Measurements from ENCODE around the gene NAAA.
"Not testable (repeated sequence)": the region's sequence is repeated elsewhere in the genome, so short reads cannot be mapped to it uniquely, and the experiment has no call there.

Gene NAAA

DNA sequence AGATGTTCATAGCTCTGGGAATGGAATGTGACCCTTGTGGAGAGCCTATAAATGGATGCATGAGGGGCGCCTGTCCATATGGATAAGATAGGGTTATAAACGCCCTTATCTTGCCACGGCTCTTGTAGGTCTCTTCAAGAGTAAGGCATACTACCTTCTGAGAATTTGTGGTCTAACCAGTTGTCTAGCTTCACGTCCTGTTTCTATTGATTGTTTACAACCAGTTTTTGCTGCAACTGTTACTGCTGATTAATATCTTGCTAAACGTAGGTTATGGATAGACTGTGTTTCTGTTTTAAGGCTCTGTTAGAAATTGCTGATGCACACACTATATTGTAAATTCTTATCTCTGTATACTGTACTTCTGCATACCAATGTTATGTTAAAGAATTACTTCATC, 14.0 kb upstream of the NAAA start:
- H3K36me3 ChIP-seq (ENCODE audit: control insufficient read depth in 5 of 5, insufficient read depth in 5 of 5, low read length in 5 of 5) = peaks cover 61 to 91% (median 82%) of the 10 kb centered on the region in 5 donors
- H3K4me1 ChIP-seq (ENCODE audit: control insufficient read depth in 5 of 5, insufficient read depth in 5 of 5, low read length in 5 of 5); H3K4me3 ChIP-seq (ENCODE audit: low read depth in 1 of 5, low read length in 5 of 5); H3K27ac ChIP-seq (ENCODE audit: low read depth, low read length); H3K9me3 ChIP-seq (ENCODE audit: control insufficient read depth in 5 of 5, low read length in 5 of 5); H3K9ac ChIP-seq (ENCODE audit: low read length in 5 of 5); H3K27me3 ChIP-seq (ENCODE audit: control insufficient read depth in 5 of 5, insufficient read depth in 4 of 5, low read length in 5 of 5): not testable (repeated sequence)

DNA sequence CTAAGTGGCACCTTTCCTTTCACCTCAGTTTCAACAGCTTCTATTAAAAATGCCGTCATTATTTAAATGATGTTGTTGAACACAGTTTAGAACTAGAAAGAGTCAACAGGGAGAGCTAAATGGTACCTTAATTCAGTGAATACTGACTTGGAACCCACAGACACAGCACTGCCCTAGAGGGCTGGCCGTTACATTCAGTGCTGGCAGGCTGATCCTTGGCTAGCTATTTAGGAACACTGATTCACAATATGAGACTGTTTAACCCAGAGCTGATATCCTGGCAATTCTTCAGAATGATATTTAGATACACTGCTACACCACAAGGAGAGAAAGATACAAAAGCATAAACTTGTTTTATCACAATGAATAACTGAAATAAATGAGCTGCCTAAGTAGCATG, 12.7 kb upstream of the NAAA start:
- no peaks in the 10 kb centered on the region for H3K27me3 ChIP-seq (ENCODE audit: control insufficient read depth in 5 of 5, insufficient read depth in 4 of 5, low read length in 5 of 5)
- H3K27ac ChIP-seq (ENCODE audit: low read depth, low read length) = no peak overlapping the region
- no peaks in the 10 kb centered on the region for H3K4me1 ChIP-seq (ENCODE audit: control insufficient read depth in 5 of 5, insufficient read depth in 5 of 5, low read length in 5 of 5)
- no peak overlapping the region for H3K4me3 ChIP-seq (ENCODE audit: low read depth in 1 of 5, low read length in 5 of 5)
- H3K9ac ChIP-seq (ENCODE audit: low read length in 5 of 5) = peak overlapping the region in 1 of 5 donors; percentile 15
- H3K36me3 ChIP-seq (ENCODE audit: control insufficient read depth in 5 of 5, insufficient read depth in 5 of 5, low read length in 5 of 5) = peaks cover 66 to 90% (median 76%) of the 10 kb centered on the region in 5 donors
- H3K9me3 ChIP-seq (ENCODE audit: control insufficient read depth in 5 of 5, low read length in 5 of 5) = no peaks in the 10 kb centered on the region

DNA sequence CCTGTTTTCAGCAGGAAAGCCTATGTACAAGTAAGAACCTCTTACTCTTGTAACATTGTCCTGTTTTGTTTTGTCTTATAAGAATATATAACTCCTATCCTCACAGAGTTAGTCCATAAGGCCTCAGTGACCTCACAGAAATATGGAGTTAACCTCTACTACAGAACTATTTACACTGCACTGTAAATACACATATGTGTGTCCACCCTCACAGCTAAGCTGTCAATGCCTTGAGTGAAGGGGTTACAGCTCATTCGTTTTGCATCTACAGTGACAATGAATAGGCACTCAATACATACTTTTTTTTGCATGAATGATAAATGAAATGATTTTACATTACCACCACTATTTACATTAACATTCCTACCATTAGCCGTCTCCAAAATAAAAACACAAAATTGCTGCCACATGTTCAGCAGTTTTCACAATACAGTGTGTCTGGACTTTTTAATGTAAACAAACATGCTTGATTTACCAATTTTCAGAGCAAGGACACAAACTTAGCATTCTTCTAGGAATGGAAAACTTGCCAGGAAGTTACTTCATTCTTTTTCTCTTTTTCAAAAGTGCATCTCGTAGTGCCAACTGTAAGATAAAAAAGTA, 9.5 kb upstream of the NAAA start:
- peaks cover 46 to 80% (median 60%) of the 10 kb centered on the region in 5 donors for H3K36me3 ChIP-seq (ENCODE audit: control insufficient read depth in 5 of 5, insufficient read depth in 5 of 5, low read length in 5 of 5)

DNA sequence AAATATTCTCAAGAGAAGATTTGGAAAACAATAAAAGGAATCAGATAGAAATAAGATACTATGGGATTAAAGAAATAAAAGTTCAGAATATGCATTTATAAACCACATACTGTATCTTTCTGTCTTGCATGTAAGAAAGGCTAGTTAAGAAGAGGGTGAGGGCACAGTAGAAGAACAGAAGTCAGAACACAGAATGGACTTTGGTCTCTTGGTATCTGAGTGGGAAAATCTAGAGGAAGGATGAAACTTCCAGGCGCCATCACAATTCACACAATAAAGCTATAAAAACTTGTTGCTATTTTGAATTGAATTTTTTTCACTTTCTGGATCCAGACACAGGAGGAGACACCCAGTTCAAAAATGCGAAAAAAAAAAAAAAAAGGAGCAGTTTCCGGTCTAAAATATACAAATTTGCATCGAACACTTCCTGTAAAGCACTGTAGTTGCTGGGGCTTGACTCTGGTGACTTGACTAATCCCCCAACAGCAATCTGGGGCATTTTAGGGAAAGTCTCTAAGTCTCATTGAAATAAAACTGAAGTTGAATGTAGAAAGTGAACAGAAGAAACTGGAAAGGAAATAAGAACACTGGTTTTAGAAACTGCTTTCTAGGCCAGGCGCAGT, 8.1 kb upstream of the NAAA start:
- Histone ChIP-seq H3K36me3 (ENCODE audit: control insufficient read depth in 5 of 5, insufficient read depth in 5 of 5, low read length in 5 of 5) (peaks cover 37 to 68% (median 53%) of the 10 kb centered on the region in 5 donors), H3K9me3 (ENCODE audit: control insufficient read depth in 5 of 5, low read length in 5 of 5) (no peaks in the 10 kb centered on the region), H3K27me3 (ENCODE audit: control insufficient read depth in 5 of 5, insufficient read depth in 4 of 5, low read length in 5 of 5) (no peaks in the 10 kb centered on the region), H3K9ac (ENCODE audit: low read length in 5 of 5) (no peak overlapping the region), H3K4me1 (ENCODE audit: control insufficient read depth in 5 of 5, insufficient read depth in 5 of 5, low read length in 5 of 5) (no peaks in the 10 kb centered on the region), H3K27ac (ENCODE audit: low read depth, low read length) (no peak overlapping the region), H3K4me3 (ENCODE audit: low read depth in 1 of 5, low read length in 5 of 5) (no peak overlapping the region)

More for the DNA sequence above, 9.5 kb upstream of the NAAA start:
- Histone ChIP-seq H3K9ac (ENCODE audit: low read length in 5 of 5) (no peak overlapping the region), H3K9me3 (ENCODE audit: control insufficient read depth in 5 of 5, low read length in 5 of 5) (no peaks in the 10 kb centered on the region), H3K27ac (ENCODE audit: low read depth, low read length) (no peak overlapping the region), H3K4me1 (ENCODE audit: control insufficient read depth in 5 of 5, insufficient read depth in 5 of 5, low read length in 5 of 5) (no peaks in the 10 kb centered on the region), H3K4me3 (ENCODE audit: low read depth in 1 of 5, low read length in 5 of 5) (no peak overlapping the region), H3K27me3 (ENCODE audit: control insufficient read depth in 5 of 5, insufficient read depth in 4 of 5, low read length in 5 of 5) (no peaks in the 10 kb centered on the region)

GRCh38 chr4:75939890-75940691, 722 bp downstream of the NAAA start:
- H3K9me3 ChIP-seq (ENCODE audit: control insufficient read depth in 5 of 5, low read length in 5 of 5) = no peaks in the 10 kb centered on the region
- peaks cover 0 to 17% (median 5%) of the 10 kb centered on the region in 5 donors for H3K36me3 ChIP-seq (ENCODE audit: control insufficient read depth in 5 of 5, insufficient read depth in 5 of 5, low read length in 5 of 5)
- H3K27ac ChIP-seq (ENCODE audit: low read depth, low read length) = peak overlapping the region; percentile 58

GRCh38 chr4:75935628-75936027, 5.2 kb downstream of the NAAA start:
- Histone ChIP-seq H3K27me3 (ENCODE audit: control insufficient read depth in 5 of 5, insufficient read depth in 4 of 5, low read length in 5 of 5) (no peaks in the 10 kb centered on the region), H3K4me1 (ENCODE audit: control insufficient read depth in 5 of 5, insufficient read depth in 5 of 5, low read length in 5 of 5) (peaks cover 0 to 13% (median 5%) of the 10 kb centered on the region in 5 donors), H3K4me3 (ENCODE audit: low read depth in 1 of 5, low read length in 5 of 5) (no peak overlapping the region), H3K9ac (ENCODE audit: low read length in 5 of 5) (no peak overlapping the region), H3K9me3 (ENCODE audit: control insufficient read depth in 5 of 5, low read length in 5 of 5) (no peaks in the 10 kb centered on the region), H3K27ac (ENCODE audit: low read depth, low read length) (no peak overlapping the region), H3K36me3 (ENCODE audit: control insufficient read depth in 5 of 5, insufficient read depth in 5 of 5, low read length in 5 of 5) (peaks cover 4 to 19% (median 12%) of the 10 kb centered on the region in 5 donors)

More at GRCh38 chr4:75939890-75940691, 722 bp downstream of the NAAA start:
- Histone ChIP-seq H3K9ac (ENCODE audit: low read length in 5 of 5) (peak overlapping the region in 4 of 5 donors; percentile 68 to 77 (median 71)), H3K27me3 (ENCODE audit: control insufficient read depth in 5 of 5, insufficient read depth in 4 of 5, low read length in 5 of 5) (no peaks in the 10 kb centered on the region), H3K4me1 (ENCODE audit: control insufficient read depth in 5 of 5, insufficient read depth in 5 of 5, low read length in 5 of 5) (peaks cover 0 to 18% (median 8%) of the 10 kb centered on the region in 5 donors), H3K4me3 (ENCODE audit: low read depth in 1 of 5, low read length in 5 of 5) (peak overlapping the region; percentile 72 to 96 (median 92))

DNA sequence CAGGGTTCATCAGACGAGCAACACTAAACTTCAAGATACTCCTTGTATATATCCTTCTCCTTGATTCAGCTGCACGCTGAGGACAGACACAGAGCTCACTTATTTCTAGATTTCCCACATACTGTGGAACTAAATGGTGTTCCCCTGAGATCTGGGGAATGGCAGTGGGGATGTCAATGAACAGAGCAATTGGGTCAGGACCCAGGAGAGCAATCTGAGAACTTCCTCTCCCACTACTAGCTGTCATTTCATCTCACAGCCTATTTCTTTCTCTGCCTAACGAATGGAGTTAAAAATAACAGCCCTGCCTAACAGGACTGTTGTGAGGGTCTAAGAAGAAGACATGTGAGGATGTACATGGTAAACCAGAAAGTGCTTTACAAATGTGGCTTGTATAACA, 10.7 kb downstream of the NAAA start:
- H3K9ac ChIP-seq (ENCODE audit: low read length in 5 of 5) = no peak overlapping the region
- H3K36me3 ChIP-seq (ENCODE audit: control insufficient read depth in 5 of 5, insufficient read depth in 5 of 5, low read length in 5 of 5) = peaks cover 14 to 41% (median 15%) of the 10 kb centered on the region in 5 donors
- no peak overlapping the region for H3K27ac ChIP-seq (ENCODE audit: low read depth, low read length)
- H3K4me1 ChIP-seq (ENCODE audit: control insufficient read depth in 5 of 5, insufficient read depth in 5 of 5, low read length in 5 of 5) = no peaks in the 10 kb centered on the region
- H3K4me3 ChIP-seq (ENCODE audit: low read depth in 1 of 5, low read length in 5 of 5) = no peak overlapping the region
- no peaks in the 10 kb centered on the region for H3K9me3 ChIP-seq (ENCODE audit: control insufficient read depth in 5 of 5, low read length in 5 of 5)
- H3K27me3 ChIP-seq (ENCODE audit: control insufficient read depth in 5 of 5, insufficient read depth in 4 of 5, low read length in 5 of 5) = no peaks in the 10 kb centered on the region

DNA sequence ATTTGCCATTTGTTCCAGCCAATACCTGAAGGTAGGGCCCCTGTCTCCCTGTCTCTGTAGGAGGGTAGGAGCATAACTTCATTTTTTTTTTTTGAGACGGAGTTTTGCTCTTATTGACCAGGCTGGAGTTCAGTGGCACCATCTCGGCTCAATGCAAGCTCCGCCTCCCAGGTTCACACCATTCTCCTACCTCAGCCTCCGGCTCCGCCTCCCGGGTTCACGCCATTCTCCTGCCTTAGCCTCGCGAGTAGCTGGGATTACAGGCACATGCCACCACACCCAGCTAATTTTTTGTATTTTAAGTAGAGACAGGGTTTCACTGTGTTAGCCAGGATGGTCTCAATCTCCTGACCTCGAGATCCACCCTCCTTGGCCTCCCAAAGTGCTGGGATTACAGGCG, 15.9 kb downstream of the NAAA start:
- not testable (repeated sequence) for H3K9ac ChIP-seq (ENCODE audit: low read length in 5 of 5); H3K9me3 ChIP-seq (ENCODE audit: control insufficient read depth in 5 of 5, low read length in 5 of 5); H3K4me1 ChIP-seq (ENCODE audit: control insufficient read depth in 5 of 5, insufficient read depth in 5 of 5, low read length in 5 of 5); H3K27me3 ChIP-seq (ENCODE audit: control insufficient read depth in 5 of 5, insufficient read depth in 4 of 5, low read length in 5 of 5); H3K4me3 ChIP-seq (ENCODE audit: low read depth in 1 of 5, low read length in 5 of 5); H3K27ac ChIP-seq (ENCODE audit: low read depth, low read length)
- H3K36me3 ChIP-seq (ENCODE audit: control insufficient read depth in 5 of 5, insufficient read depth in 5 of 5, low read length in 5 of 5) = peaks cover 18 to 71% (median 29%) of the 10 kb centered on the region in 5 donors

DNA sequence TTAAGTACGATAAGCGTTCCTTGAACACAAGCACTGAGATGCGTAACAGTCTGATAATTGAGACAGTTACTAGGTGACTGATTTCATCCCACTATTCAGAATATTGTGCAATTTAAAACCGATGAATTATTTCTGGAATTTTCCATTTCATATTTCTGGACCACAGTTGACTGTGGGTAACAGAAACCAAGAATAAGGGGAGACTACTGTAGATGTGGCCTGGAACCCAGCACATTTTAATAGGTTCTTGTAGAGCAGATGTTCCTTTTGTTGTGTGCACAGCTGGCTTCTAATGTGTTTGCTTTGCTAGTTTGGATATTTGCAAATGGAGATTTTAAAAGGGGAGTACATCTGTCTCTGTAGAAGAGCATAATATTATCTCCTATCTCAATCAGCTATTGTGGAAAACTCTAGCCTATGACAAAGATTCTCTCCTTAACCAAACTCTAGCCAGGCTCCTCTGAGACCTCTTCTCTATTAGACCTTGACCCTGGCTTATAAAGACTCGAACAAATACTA, 16.4 kb downstream of the NAAA start:
- H3K27me3 ChIP-seq (ENCODE audit: control insufficient read depth in 5 of 5, insufficient read depth in 4 of 5, low read length in 5 of 5) = no peaks in the 10 kb centered on the region

DNA sequence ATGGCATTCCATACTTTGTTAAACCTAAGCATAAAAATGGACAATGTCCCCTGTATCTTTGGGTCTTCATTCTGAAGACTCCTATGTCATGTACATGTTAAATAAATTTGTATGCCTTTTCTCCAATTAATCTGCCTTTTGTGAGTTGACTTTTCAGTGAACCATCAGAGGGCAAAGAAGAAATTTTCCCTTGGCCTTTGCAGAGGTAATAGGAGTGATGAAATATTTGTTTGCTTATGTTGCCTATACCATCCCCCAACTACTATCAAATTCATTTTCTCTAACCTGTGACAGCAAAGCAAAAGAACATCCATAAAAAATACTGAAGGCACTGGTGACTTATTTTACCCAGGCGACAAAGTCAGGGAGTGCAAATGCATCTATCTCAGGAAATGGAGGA, 18.2 kb downstream of the NAAA start:
- H3K9me3 ChIP-seq (ENCODE audit: control insufficient read depth in 5 of 5, low read length in 5 of 5) = no peaks in the 10 kb centered on the region
- H3K4me3 ChIP-seq (ENCODE audit: low read depth in 1 of 5, low read length in 5 of 5) = no peak overlapping the region

More for the DNA sequence above, 16.4 kb downstream of the NAAA start:
- no peaks in the 10 kb centered on the region for H3K4me1 ChIP-seq (ENCODE audit: control insufficient read depth in 5 of 5, insufficient read depth in 5 of 5, low read length in 5 of 5)
- no peaks in the 10 kb centered on the region for H3K9me3 ChIP-seq (ENCODE audit: control insufficient read depth in 5 of 5, low read length in 5 of 5)
- peaks cover 18 to 70% (median 32%) of the 10 kb centered on the region in 5 donors for H3K36me3 ChIP-seq (ENCODE audit: control insufficient read depth in 5 of 5, insufficient read depth in 5 of 5, low read length in 5 of 5)
- no peak overlapping the region for H3K9ac ChIP-seq (ENCODE audit: low read length in 5 of 5)
- H3K4me3 ChIP-seq (ENCODE audit: low read depth in 1 of 5, low read length in 5 of 5) = no peak overlapping the region
- no peak overlapping the region for H3K27ac ChIP-seq (ENCODE audit: low read depth, low read length)

More for the DNA sequence above, 18.2 kb downstream of the NAAA start:
- H3K36me3 ChIP-seq (ENCODE audit: control insufficient read depth in 5 of 5, insufficient read depth in 5 of 5, low read length in 5 of 5) = peaks cover 14 to 70% (median 33%) of the 10 kb centered on the region in 5 donors
- no peak overlapping the region for H3K9ac ChIP-seq (ENCODE audit: low read length in 5 of 5)
- H3K4me1 ChIP-seq (ENCODE audit: control insufficient read depth in 5 of 5, insufficient read depth in 5 of 5, low read length in 5 of 5) = no peaks in the 10 kb centered on the region
- no peaks in the 10 kb centered on the region for H3K27me3 ChIP-seq (ENCODE audit: control insufficient read depth in 5 of 5, insufficient read depth in 4 of 5, low read length in 5 of 5)
- H3K27ac ChIP-seq (ENCODE audit: low read depth, low read length) = no peak overlapping the region

Measured in subcutaneous abdominal adipose tissue (tissue), 5 donors.